Muscle of leg (tissue), 11 donors: Measurements from ENCODE around the gene ZDHHC1. TPM values are rescaled to one million over a fixed set of nuclear protein-coding genes. Genes with fewer than 3 reads are reported as not detected.

Experiments
- DNase-seq: peaks from one replicate; pipeline ENCODE4 v3.0.0; 2013
- H3K27ac ChIP-seq: one replicate; pipeline ENCODE4 v1.5.1; 2013; ENCODE audit warnings: mild to moderate bottlenecking, low read length, control low read depth
- H3K27me3 ChIP-seq: one replicate; pipeline ENCODE4 v1.6.1; 2013; ENCODE audit warnings: low read length; ENCODE audit not compliant: control insufficient read depth, insufficient read depth
- H3K36me3 ChIP-seq: one replicate; pipeline ENCODE4 v1.6.1; 2013; ENCODE audit warnings: low read length; ENCODE audit not compliant: control insufficient read depth, insufficient read depth
- H3K4me1 ChIP-seq: one replicate; pipeline ENCODE4 v1.6.1; 2013; ENCODE audit warnings: low read length; ENCODE audit not compliant: control insufficient read depth, insufficient read depth
- H3K4me3 ChIP-seq: one replicate; pipeline ENCODE4 v1.5.1; 2013; ENCODE audit warnings: low read length, control low read depth
- H3K9me3 ChIP-seq: replicated peaks from 2 replicates; pipeline ENCODE4 v1.6.1; 2013; ENCODE audit warnings: low read depth, low read length; ENCODE audit not compliant: control insufficient read depth
- WGBS: methylation state at CpG from one replicate; pipeline ENCODE4 v1.1.5; 2013; ENCODE audit warnings: missing lambda C conversion rate; ENCODE audit not compliant: insufficient coverage; 5-methylcytosine and 5-hydroxymethylcytosine counted together
- polyA plus RNA-seq, 8 donors: library from polyadenylated mRNA; unstranded; fragments of 120-200 nt; gene quantifications; one replicate each; pipeline versions ENCODE4 v1.2.1 to v1.2.3, GENCODE V29; 2013; ENCODE audit warnings: inconsistent platforms in 1 of 8, low replicate concordance in 1 of 8; ENCODE audit not compliant: insufficient read length in 8 of 8, insufficient read depth in 1 of 8
- total RNA-seq: library from RNA; stranded (reverse); fragments of 120-200 nt; gene quantifications from one replicate; pipeline ENCODE4 v1.2.4, GENCODE V29; 2013

The ZDHHC1 gene
- total and polyA plus RNA-seq, 9 donors, result 19.7 to 42.4 (median 24.1) TPM

- no peaks in the 10 kb centered on the region for H3K27me3 ChIP-seq
- DNase-seq, result peak; percentile 85
- peaks cover 95% of the 10 kb centered on the region for H3K4me1 ChIP-seq
- H3K9me3 ChIP-seq, result no peaks in the 10 kb centered on the region
- peaks cover 3% of the 10 kb centered on the region for H3K36me3 ChIP-seq
- H3K4me3 ChIP-seq, result no peak overlapping the region
- WGBS, result 51% methylated on average over 12 of the region's 19 CpGs
- H3K27ac ChIP-seq, result peak overlapping the region; percentile 93
Measured at GRCh38 chr16:67399749-67400704, 16.2 kb downstream of the ZDHHC1 start.

GRCh38 chr16:67399218-67399733 lies 17.0 kb downstream of the ZDHHC1 start:
- no peaks in the 10 kb centered on the region for H3K36me3 ChIP-seq
- peaks cover 95% of the 10 kb centered on the region for H3K4me1 ChIP-seq
- peak overlapping the region; percentile 2 for H3K4me3 ChIP-seq
- no peaks in the 10 kb centered on the region for H3K9me3 ChIP-seq
- H3K27me3 ChIP-seq, result no peaks in the 10 kb centered on the region
- peak overlapping the region; percentile 93 for H3K27ac ChIP-seq
- 17% methylated on average over 42 of the region's 42 CpGs for WGBS
- peak; percentile 69 for DNase-seq

- peaks cover 95% of the 10 kb centered on the region for H3K4me1 ChIP-seq
- no peaks in the 10 kb centered on the region for H3K36me3 ChIP-seq
- no peaks in the 10 kb centered on the region for H3K27me3 ChIP-seq
- 87% methylated on average over 19 of the region's 19 CpGs for WGBS
- DNase-seq, result no peak
- H3K9me3 ChIP-seq, result no peaks in the 10 kb centered on the region
- H3K27ac ChIP-seq, result peak overlapping the region; percentile 93
- H3K4me3 ChIP-seq, result peak overlapping the region; percentile 2
Measured at GRCh38 chr16:67398546-67399217, 17.6 kb downstream of the ZDHHC1 start.

GRCh38 chr16:67397812-67398545 lies 18.3 kb downstream of the ZDHHC1 start:
- no peak for DNase-seq
- Histone ChIP-seq H3K9me3 (no peaks in the 10 kb centered on the region), H3K36me3 (no peaks in the 10 kb centered on the region), H3K27ac (peak overlapping the region; percentile 93), H3K4me3 (no peak overlapping the region), H3K27me3 (no peaks in the 10 kb centered on the region), H3K4me1 (peaks cover 95% of the 10 kb centered on the region)
- 85% methylated on average over 15 of the region's 22 CpGs for WGBS

GRCh38 chr16:67397036-67397801 lies 19.1 kb downstream of the ZDHHC1 start:
- no peaks in the 10 kb centered on the region for H3K27me3 ChIP-seq
- no peaks in the 10 kb centered on the region for H3K36me3 ChIP-seq
- H3K27ac ChIP-seq, result peak overlapping the region; percentile 88
- H3K9me3 ChIP-seq, result no peaks in the 10 kb centered on the region
- H3K4me1 ChIP-seq, result peaks cover 97% of the 10 kb centered on the region
- H3K4me3 ChIP-seq, result no peak overlapping the region
- 77% methylated on average over 5 of the region's 15 CpGs for WGBS
- peak; percentile 81 for DNase-seq

GRCh38 chr16:67396159-67397035 lies 19.9 kb downstream of the ZDHHC1 start:
- peaks cover 97% of the 10 kb centered on the region for H3K4me1 ChIP-seq
- peak; percentile 98 for DNase-seq
- 11% methylated on average over 23 of the region's 31 CpGs for WGBS
- H3K4me3 ChIP-seq, result peak overlapping the region; percentile 14
- H3K27me3 ChIP-seq, result no peaks in the 10 kb centered on the region
- H3K36me3 ChIP-seq, result no peaks in the 10 kb centered on the region
- H3K27ac ChIP-seq, result peak overlapping the region; percentile 88
- no peaks in the 10 kb centered on the region for H3K9me3 ChIP-seq

- peaks cover 97% of the 10 kb centered on the region for H3K4me1 ChIP-seq
- 64% methylated on average over 10 of the region's 13 CpGs for WGBS
Measured at GRCh38 chr16:67395458-67396158, 20.7 kb downstream of the ZDHHC1 start.

GRCh38 chr16:67395105-67395457 lies 21.2 kb downstream of the ZDHHC1 start:
- Histone ChIP-seq H3K4me1 (peaks cover 97% of the 10 kb centered on the region), H3K9me3 (no peaks in the 10 kb centered on the region), H3K36me3 (peaks cover 7% of the 10 kb centered on the region), H3K27ac (peak overlapping the region; percentile 88), H3K27me3 (no peaks in the 10 kb centered on the region), H3K4me3 (peak overlapping the region; percentile 22)
- 36% methylated on average over 4 of the region's 10 CpGs for WGBS
- DNase-seq, result no peak

More at GRCh38 chr16:67395458-67396158, 20.7 kb downstream of the ZDHHC1 start:
- H3K27me3 ChIP-seq, result no peaks in the 10 kb centered on the region
- H3K27ac ChIP-seq, result peak overlapping the region; percentile 88
- H3K4me3 ChIP-seq, result peak overlapping the region; percentile 14
- DNase-seq, result peak; percentile 62
- H3K9me3 ChIP-seq, result no peaks in the 10 kb centered on the region
- peaks cover 2% of the 10 kb centered on the region for H3K36me3 ChIP-seq
